Left colon (tissue), 2 donors: ENCODE results near the gene ZDHHC1. TPM values are rescaled to one million over a fixed set of nuclear protein-coding genes. Genes with fewer than 3 reads are reported as not detected.

Experiments used
- ATAC-seq: fragments of 200-7000 bp; cut with Tn5 transposase; one replicate; pipeline ENCODE4 v1.9.1; 2020; ENCODE audit warnings: mild to moderate bottlenecking, moderate library complexity
- DNase-seq, 2 donors: peaks; one replicate each; pipeline ENCODE4 v3.0.0-alpha.2; 2020
- intact Hi-C, 2 donors: fragments of 100-400 bp; cut with DNase I in 1 of 2; cut with micrococcal nuclease in 1 of 2; formaldehyde crosslinking; loops; one replicate each; pipeline versions ENCODE4 v1.11.2 to v1.14.0; 2022; cut with DNase I, micrococcal nuclease
- total RNA-seq, 2 donors: library from RNA; stranded (reverse); fragmentation: NEBNext Ultra II Directional; extraction: Animal tissue kit (Norgen Biotek cat#: 25700); gene quantifications; one replicate each; pipeline ENCODE4 v1.2.1, GENCODE V29; 2021
- donor health status: DM: no; HTN: no; CAD: no.
- donor health status: DM: yes; HTN: yes; CAD: no.

The ZDHHC1 gene
- total RNA-seq, 2 donors from 2014 or later = 10.7 to 12.5 TPM

- no peak for DNase-seq
- intact Hi-C loops = no loop called here
- no peak for ATAC-seq
Measured at GRCh38 chr16:67350324-67350723, 66.0 kb downstream of the ZDHHC1 start.

- intact Hi-C loops = no loop called here
- ATAC-seq = peak; percentile 39
- DNase-seq = no peak
Measured at GRCh38 chr16:67349172-67349571, 67.1 kb downstream of the ZDHHC1 start.

GRCh38 chr16:67346341-67346740 is 69.9 kb downstream of the ZDHHC1 start:
- ATAC-seq = peak; percentile 39
- intact Hi-C loops = no loop called here
- DNase-seq = no peak

- peak in 1 of 2 donors; percentile 35 for DNase-seq
- peak; percentile 96 for ATAC-seq
- intact Hi-C loops = no loop called here
Measured at GRCh38 chr16:67345401-67345800, 70.9 kb downstream of the ZDHHC1 start.

Other genes with a start within 250 kb of the ZDHHC1 start
- 10 to 100 TPM; 23.1 to 30.2 TPM for gene NOL3, start 245.9 kb downstream of the ZDHHC1 start, total RNA-seq
- gene MATCAP1, start 232.5 kb downstream of the ZDHHC1 start, total RNA-seq = 10 to 100 TPM; 21.9 to 30.8 TPM
- gene EXOC3L1, start 226.3 kb downstream of the ZDHHC1 start, total RNA-seq = 1 to 10 TPM; 2.3 to 5.9 TPM
- 10 to 100 TPM; 59.1 to 81.4 TPM for gene E2F4, start 224.3 kb downstream of the ZDHHC1 start, total RNA-seq
- gene ELMO3, start 217.3 kb downstream of the ZDHHC1 start, total RNA-seq = 10 to 100 TPM; 58.1 to 60.5 TPM
- gene TMEM208, start 189.3 kb downstream of the ZDHHC1 start, total RNA-seq = 10 to 100 TPM; 40.7 to 42.0 TPM
- gene FHOD1, start 169.0 kb downstream of the ZDHHC1 start, total RNA-seq = 10 to 100 TPM; 29.7 to 42.7 TPM
- gene SLC9A5, start 167.5 kb downstream of the ZDHHC1 start, total RNA-seq = 1 to 10 TPM in 1 of 2 donors, under 1 TPM in 1; 0.61 to 1.3 TPM
- gene PLEKHG4, start 136.9 kb downstream of the ZDHHC1 start, total RNA-seq = 10 to 100 TPM in 1 of 2 donors, 1 to 10 TPM in 1; 7.7 to 11.9 TPM
- gene KCTD19, start 89.7 kb downstream of the ZDHHC1 start, total RNA-seq = under 1 TPM in 1 of 2 donors, not detected in 1; 0.06 TPM
- under 1 TPM; 0.34 to 0.40 TPM for gene LRRC36, start 89.7 kb downstream of the ZDHHC1 start, total RNA-seq
- gene TPPP3, start 23.0 kb downstream of the ZDHHC1 start, total RNA-seq = 1 to 10 TPM; 4.1 to 8.3 TPM
- 1,000 to 10,000 TPM in 1 of 2 donors, 100 to 1,000 TPM in 1; 723 to 1,005 TPM for gene HSD11B2, start 14.6 kb upstream of the ZDHHC1 start, total RNA-seq
- gene ATP6V0D1, start 64.7 kb upstream of the ZDHHC1 start, total RNA-seq = 100 to 1,000 TPM; 226 to 297 TPM
- gene AGRP, start 67.1 kb upstream of the ZDHHC1 start, total RNA-seq = not detected
- gene RIPOR1, start 112.4 kb upstream of the ZDHHC1 start, total RNA-seq = 10 to 100 TPM; 14.4 to 22.4 TPM
- 10 to 100 TPM; 37.0 to 42.2 TPM for gene CTCF, start 146.0 kb upstream of the ZDHHC1 start, total RNA-seq
- 1 to 10 TPM; 2.1 to 3.7 TPM for gene CARMIL2, start 228.7 kb upstream of the ZDHHC1 start, total RNA-seq
- gene ACD, start 243.8 kb upstream of the ZDHHC1 start, total RNA-seq = 1 to 10 TPM; 8.8 to 9.7 TPM
- gene PARD6A, start 244.5 kb upstream of the ZDHHC1 start, total RNA-seq = 1 to 10 TPM; 4.1 to 4.4 TPM